ENCODE data around the gene WDFY4. TPM values are rescaled to one million over a fixed set of nuclear protein-coding genes. Genes with fewer than 3 reads are reported as not detected.

Gene WDFY4
- polyA plus RNA-seq, 2 of the 4 experiments (the other 2 are of a cell fraction) = not detected

- no peaks in the 10 kb centered on the region for H3K4me1 ChIP-seq
- ChIA-PET CTCF (interaction anchor here (3.3 kb wide), 1 partner anchor 44 kb away, joined by 19 read pairs; no protein-coding TSS in a partner anchor), POLR2A (no interaction called here)
- TF ChIP-seq KDM1A (IDR thresholded peaks at IDR 0.05; ENCODE audit: low read depth) = no peak
- TF ChIP-seq, protein P1, sequence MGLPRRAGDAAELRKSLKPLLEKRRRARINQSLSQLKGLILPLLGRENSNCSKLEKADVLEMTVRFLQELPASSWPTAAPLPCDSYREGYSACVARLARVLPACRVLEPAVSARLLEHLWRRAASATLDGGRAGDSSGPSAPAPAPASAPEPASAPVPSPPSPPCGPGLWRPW (IDR thresholded peaks at IDR 0.05) = no peak
- no peak overlapping the region for H3K4me3 ChIP-seq
- ATAC-seq (no peak), DNase-seq (ENCODE audit: low read depth in 1 of 2, low spot score in 1 of 2) (no peak), FAIRE-seq (no peak)
- no peaks in the 10 kb centered on the region for H3K9me3 ChIP-seq
- no peak overlapping the region for H3K27ac ChIP-seq
- no peak overlapping the region for H3K4me2 ChIP-seq
These were observed 17.3 kb downstream of the WDFY4 start for GRCh38 chr10:48701941-48702340.

DNA sequence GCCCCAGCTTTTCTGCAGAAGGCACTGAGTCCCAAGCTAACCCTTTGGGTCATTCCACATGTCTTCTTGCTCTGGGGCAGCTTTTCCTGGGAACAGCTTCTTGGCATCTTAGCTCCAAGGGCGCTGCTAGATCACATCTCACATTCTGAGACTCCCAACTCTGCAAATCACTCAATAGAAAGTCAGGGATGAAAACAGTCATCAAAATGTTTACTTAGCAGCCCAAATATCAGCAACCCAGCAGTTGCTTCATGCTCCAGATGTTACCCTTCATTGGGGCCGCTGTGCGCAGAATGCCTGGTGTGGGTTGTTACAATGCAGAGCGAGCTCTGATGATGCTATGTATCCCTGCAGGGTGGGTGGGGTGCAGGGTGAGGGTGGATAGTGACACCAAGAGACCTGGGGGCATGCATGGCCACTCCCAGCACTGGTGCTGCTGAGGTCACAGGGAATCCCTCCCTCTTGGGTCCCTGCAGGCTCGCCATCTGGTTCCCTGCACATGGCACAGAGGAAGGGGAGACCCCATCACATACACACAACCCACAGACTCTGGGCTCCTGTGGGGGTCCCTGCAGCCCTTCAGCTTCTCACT, 19.0 kb downstream of the WDFY4 start:
- 42% methylated on average over 5 of the region's 5 CpGs for WGBS (ENCODE audit: missing lambda C conversion rate)
- no peak overlapping the region for H3K4me2 ChIP-seq
- no peaks in the 10 kb centered on the region for H3K4me1 ChIP-seq
- TF ChIP-seq EHF (CRISPR knock-in tag; IDR thresholded peaks at IDR 0.05) (no peak), POLR2A (IDR thresholded peaks at IDR 0.05; ENCODE audit: low read length) (no peak), HOXB5 (CRISPR knock-in tag; IDR thresholded peaks at IDR 0.05) (no peak), ZSCAN20 (CRISPR knock-in tag; IDR thresholded peaks at IDR 0.05) (no peak), ESRRA (IDR thresholded peaks at IDR 0.05; ENCODE audit: borderline replicate concordance, low read length) (no peak), JUN (IDR thresholded peaks at IDR 0.05) (no peak)
- TF ChIP-seq, protein P2, sequence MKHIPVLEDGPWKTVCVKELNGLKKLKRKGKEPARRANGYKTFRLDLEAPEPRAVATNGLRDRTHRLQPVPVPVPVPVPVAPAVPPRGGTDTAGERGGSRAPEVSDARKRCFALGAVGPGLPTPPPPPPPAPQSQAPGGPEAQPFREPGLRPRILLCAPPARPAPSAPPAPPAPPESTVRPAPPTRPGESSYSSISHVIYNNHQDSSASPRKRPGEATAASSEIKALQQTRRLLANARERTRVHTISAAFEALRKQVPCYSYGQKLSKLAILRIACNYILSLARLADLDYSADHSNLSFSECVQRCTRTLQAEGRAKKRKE (CRISPR knock-in tag; IDR thresholded peaks at IDR 0.05; ENCODE audit: low read depth) = no peak
- TF ChIP-seq, protein P3, sequence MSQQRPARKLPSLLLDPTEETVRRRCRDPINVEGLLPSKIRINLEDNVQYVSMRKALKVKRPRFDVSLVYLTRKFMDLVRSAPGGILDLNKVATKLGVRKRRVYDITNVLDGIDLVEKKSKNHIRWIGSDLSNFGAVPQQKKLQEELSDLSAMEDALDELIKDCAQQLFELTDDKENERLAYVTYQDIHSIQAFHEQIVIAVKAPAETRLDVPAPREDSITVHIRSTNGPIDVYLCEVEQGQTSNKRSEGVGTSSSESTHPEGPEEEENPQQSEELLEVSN (IDR thresholded peaks at IDR 0.05; ENCODE audit: borderline replicate concordance, low read depth) = no peak
- no peak for ATAC-seq
- DNase-seq (ENCODE audit: low read depth in 1 of 2, low spot score in 1 of 2) = no peak
- ChIA-PET POLR2A (no interaction called here), CTCF (interaction anchor here (1.0 to 1.4 kb wide), 3 partner anchors 10 to 46 kb away, joined by 3 to 4 read pairs (median 3); no protein-coding TSS in a partner anchor)
- no peak overlapping the region for H3K4me3 ChIP-seq
- H3K27ac ChIP-seq = no peak overlapping the region
- no peaks in the 10 kb centered on the region for H3K9me3 ChIP-seq
- FAIRE-seq = no peak

DNA sequence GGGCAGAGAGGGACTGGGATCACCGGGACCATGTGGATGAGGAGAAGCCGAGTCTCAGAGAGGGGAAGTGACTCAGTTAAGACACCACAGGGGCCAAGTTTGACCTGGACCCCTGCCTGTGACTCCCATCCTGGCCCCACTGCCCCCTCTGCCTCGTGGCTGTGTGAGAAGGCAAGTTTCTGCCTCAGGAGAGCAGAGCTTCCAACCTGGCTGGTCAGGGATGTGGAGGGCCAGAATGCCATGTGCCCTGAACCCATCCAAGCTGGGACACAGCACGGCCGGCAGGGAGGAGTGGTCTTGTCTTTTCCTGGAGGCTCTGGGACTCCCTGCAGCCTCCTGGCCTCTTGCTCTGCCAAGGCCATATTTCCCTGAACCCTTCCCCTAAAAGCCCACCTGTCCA, 19.5 kb downstream of the WDFY4 start:
- Histone ChIP-seq H3K4me2 (no peak overlapping the region), H3K9me3 (no peaks in the 10 kb centered on the region), H3K4me3 (no peak overlapping the region), H3K4me1 (no peaks in the 10 kb centered on the region), H3K27ac (no peak overlapping the region)
- WGBS (ENCODE audit: missing lambda C conversion rate) = 7% methylated on average over 5 of the region's 5 CpGs
- FAIRE-seq (no peak), DNase-seq (ENCODE audit: low read depth in 1 of 2, low spot score in 1 of 2) (no peak), ATAC-seq (no peak)
- CTCF ChIA-PET = interaction anchor here (1.0 to 1.4 kb wide), 4 partner anchors 10 to 46 kb away, joined by 3 to 4 read pairs (median 3); no protein-coding TSS in a partner anchor
- no peak for TF ChIP-seq CBX8 (IDR thresholded peaks at IDR 0.05)
- TF ChIP-seq RCOR1 (IDR thresholded peaks at IDR 0.05; ENCODE audit: low read depth, low read length) = no peak
- no peak for TF ChIP-seq KDM1A (IDR thresholded peaks at IDR 0.05; ENCODE audit: low read depth)
- TF ChIP-seq EP300 (IDR thresholded peaks at IDR 0.05) = no peak
- no peak for TF ChIP-seq MAX (IDR thresholded peaks at IDR 0.05)
- no peak for TF ChIP-seq BCL3 (IDR thresholded peaks at IDR 0.05)
- no peak for TF ChIP-seq HOXB5 (CRISPR knock-in tag; IDR thresholded peaks at IDR 0.05)
- no peak for TF ChIP-seq JUNB (IDR thresholded peaks at IDR 0.05)
- TF ChIP-seq, protein P3 (IDR thresholded peaks at IDR 0.05; ENCODE audit: borderline replicate concordance, low read depth) = no peak
- TF ChIP-seq BHLHE40 (IDR thresholded peaks at IDR 0.05; ENCODE audit: low read depth, low read length) = no peak
- no peak for TF ChIP-seq MAZ (IDR thresholded peaks at IDR 0.05; ENCODE audit: borderline replicate concordance, low read depth, low read length)
- no peak for TF ChIP-seq HOXA7 (CRISPR knock-in tag; IDR thresholded peaks at IDR 0.05)
- no peak for TF ChIP-seq MYC (IDR thresholded peaks at IDR 0.05; ENCODE audit: borderline replicate concordance, low read length)
- TF ChIP-seq, protein P1 (IDR thresholded peaks at IDR 0.05) = no peak
- TF ChIP-seq CHD2 (IDR thresholded peaks at IDR 0.05; ENCODE audit: low read length, partially characterized antibody) = no peak
- TF ChIP-seq JUN (IDR thresholded peaks at IDR 0.05) = no peak
- no peak for TF ChIP-seq RNF2 (IDR thresholded peaks at IDR 0.05; ENCODE audit: borderline replicate concordance, low read depth)
- no peak for TF ChIP-seq RAD21 (conservative IDR thresholded peaks at IDR 0.05 in 1 of 2, IDR thresholded peaks at IDR 0.05 in 1 of 2)
- TF ChIP-seq SMC3 (IDR thresholded peaks at IDR 0.05) = no peak
- POLR2A ChIA-PET = no interaction called here
